WTC11 (cell line): ENCODE results near the gene PURA.

Source experiments
- ARID4B ChIP-seq: sonication (generic); formaldehyde crosslinking; IDR thresholded peaks from 2 replicates; pipeline ENCODE4 v1.8.0; 2023; ENCODE audit warnings: missing genetic modification reagents, mild to moderate bottlenecking, borderline replicate concordance
- CTCF ChIP-seq: fragments of 200-600 bp; IDR thresholded peaks from 2 replicates; pipeline ENCODE4 v1.8.0; 2022; ENCODE audit warnings: antibody characterized with exemption
- E2F4 ChIP-seq: sonication (generic); formaldehyde crosslinking; IDR thresholded peaks from 2 replicates; pipeline ENCODE4 v1.8.1; 2022; ENCODE audit warnings: low read depth, mild to moderate bottlenecking, moderate library complexity, missing genetic modification reagents, borderline replicate concordance
- NFE2L1 ChIP-seq: sonication (generic); formaldehyde crosslinking; IDR thresholded peaks from 2 replicates; pipeline ENCODE4 v1.8.1; 2023; ENCODE audit warnings: missing genetic modification reagents
- USF2 ChIP-seq: sonication (generic); formaldehyde crosslinking; IDR thresholded peaks from 2 replicates; pipeline ENCODE4 v1.8.1; 2023; ENCODE audit warnings: mild to moderate bottlenecking, missing genetic modification reagents, moderate library complexity

GRCh38 chr5:140153905-140154304 is 40.0 kb downstream of the PURA start:
- TF ChIP-seq CTCF (no peak), USF2 (CRISPR knock-in tag) (no peak), ARID4B (CRISPR knock-in tag) (no peak), E2F4 (no peak), NFE2L1 (no peak)
